NCI-H2029 treated with DMSO at 0.1 percent for 48 hours (cell line): ENCODE measurements around the gene TNRC6C.
"Not testable (repeated sequence)": the region's sequence is repeated elsewhere in the genome, so short reads cannot be mapped to it uniquely, and the experiment has no call there.

Experiments used
- DNase-seq: peaks from one replicate; lab custom pipeline; 2025; lab: John Stamatoyannopoulos, UW

Gene TNRC6C

GRCh38 chr17:77963441-77963840 is 4.9 kb downstream of the TNRC6C start:
- DNase-seq: peak; percentile 7

DNA sequence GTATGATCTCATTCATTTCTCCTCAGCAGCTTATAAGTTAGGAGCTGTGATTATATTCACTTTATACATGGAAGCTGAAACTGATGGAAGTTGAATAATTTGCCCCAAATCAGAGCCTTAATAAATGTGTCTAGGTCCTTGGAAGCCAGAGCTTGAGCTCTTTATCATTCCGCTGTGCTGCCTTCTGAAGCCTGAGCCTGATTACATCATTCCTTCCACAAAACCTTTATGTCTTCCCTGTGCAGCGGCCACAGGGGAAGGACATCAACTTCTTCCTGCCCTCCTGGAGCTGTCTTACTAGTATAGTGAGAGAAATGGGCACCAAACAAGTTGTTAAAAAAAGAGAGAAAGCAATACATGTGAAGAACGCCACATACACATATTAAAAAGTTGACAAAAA is 6.8 kb downstream of the TNRC6C start:
- DNase-seq: no peak

GRCh38 chr17:77966476-77966875 is 8.0 kb downstream of the TNRC6C start:
- no peak for DNase-seq

GRCh38 chr17:77968788-77969187 is 10.3 kb downstream of the TNRC6C start:
- DNase-seq: no peak

DNA sequence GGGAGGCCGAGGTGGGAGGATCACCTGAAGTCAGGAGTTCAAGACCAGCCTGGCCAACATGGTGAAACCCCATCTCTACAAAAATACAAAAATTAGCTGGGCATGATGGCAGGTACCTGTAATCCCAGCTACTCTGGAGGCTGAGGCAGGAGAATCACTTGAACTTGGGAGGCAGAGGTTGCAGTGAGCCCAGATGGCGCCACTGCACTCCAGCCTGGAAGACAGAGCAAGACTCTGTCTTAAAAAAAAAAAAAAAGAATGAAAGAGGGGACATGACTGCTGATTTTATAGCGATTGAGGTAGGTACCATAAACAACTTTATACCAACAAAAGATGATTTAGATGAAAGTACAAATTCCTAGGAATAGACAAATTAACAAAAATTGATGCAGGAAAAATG is 13.8 kb downstream of the TNRC6C start:
- DNase-seq: not testable (repeated sequence)

DNA sequence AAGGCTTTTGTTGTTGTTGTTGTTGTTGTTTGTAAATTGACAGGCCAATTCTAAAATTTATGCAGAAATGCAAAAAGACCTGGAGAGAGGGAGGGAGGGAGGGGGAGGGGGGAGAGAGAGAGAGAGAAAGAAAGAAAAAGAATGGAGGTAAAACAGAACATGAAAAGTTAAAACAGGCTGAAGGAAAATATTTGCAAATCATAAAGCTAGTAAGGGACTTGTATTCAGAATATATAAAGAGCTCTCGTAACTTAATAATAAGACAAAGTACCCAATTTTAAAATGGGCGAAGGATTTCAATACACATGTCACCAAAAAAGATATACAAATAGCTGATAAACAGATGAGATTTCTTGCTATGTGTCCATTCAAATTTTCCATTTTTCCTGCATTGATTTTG is 15.4 kb downstream of the TNRC6C start:
- no peak for DNase-seq

DNA sequence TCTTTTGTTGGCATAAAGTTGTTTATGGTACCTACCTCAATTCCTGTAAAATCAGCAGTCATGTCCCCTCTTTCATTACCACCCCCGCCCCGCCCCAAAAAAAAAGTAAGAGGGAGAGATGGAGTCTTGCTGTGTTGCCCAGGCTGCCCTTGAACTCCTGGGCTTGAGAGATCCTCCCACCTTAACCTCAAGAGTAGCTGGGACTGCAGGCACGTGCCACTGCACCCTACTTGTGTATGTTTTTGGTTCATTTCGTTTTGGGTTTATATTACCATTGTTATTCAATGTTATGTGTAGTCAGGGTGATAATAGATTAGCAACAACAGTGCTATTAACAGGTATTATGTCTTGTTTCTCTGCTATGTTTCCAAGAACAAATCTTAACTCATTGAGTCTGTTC is 15.9 kb downstream of the TNRC6C start:
- no peak for DNase-seq

DNA sequence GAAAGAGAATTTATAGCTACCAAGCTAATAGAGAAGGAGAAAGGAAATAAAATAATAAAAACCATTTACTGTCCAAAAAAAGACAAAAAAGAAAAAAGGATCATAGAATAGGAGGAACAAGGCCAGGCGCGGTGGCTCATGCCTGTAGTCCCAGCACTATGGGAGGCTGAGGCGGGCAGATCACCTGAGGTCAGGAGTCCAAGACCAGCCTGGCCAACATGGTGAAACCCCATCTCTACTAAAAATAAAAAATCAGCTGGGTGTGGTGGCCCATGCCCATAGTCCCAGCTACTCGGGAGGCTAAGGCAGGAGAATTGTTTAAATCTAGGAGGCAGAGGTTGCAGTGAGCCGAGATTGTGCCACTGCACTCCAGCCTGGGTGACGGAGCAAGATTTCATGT is 23.9 kb downstream of the TNRC6C start:
- not testable (repeated sequence) for DNase-seq

DNA sequence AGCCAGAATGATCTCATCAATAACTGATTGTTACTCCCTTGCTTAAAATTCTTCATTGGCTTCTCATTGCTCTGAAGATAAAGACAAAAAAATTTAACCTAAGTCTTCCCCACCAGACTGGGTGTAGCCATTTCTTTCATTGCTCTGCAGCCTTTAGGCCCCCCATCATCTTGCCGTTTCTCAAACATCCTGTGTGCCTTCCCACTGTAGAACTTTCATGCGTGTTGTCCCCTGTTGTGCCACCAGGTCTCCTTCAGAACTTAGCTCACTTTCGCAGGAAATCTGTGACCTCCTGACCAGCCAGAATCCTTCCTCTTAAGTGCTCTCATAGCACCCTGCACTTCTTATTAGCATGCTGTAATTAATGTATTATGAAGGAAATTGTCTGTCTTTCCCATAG is 31.8 kb downstream of the TNRC6C start:
- DNase-seq: no peak

DNA sequence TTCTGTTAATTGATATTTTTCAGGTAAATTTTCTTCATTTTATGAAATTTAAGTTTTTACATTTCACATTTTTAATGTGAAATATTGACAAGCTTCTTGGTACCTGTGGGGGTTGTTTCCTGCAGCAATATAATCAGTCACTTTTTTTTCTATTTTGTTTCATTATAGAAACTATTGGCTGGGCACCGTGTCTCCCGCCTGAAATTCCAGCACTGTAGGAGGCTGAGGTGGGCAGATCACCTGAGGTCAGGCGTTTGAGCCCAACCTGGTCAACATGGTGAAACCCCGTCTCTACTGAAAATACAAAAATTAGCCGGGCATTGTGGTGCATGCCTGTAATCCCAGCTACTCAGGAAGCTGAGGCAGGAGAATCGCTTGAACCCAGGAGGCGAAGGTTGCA is 35.2 kb downstream of the TNRC6C start:
- not testable (repeated sequence) for DNase-seq

- no peak for DNase-seq
Observed at GRCh38 chr17:77995146-77995852, 36.8 kb downstream of the TNRC6C start.

- no peak for DNase-seq
Observed at GRCh38 chr17:77996256-77996655, 37.8 kb downstream of the TNRC6C start.

DNA sequence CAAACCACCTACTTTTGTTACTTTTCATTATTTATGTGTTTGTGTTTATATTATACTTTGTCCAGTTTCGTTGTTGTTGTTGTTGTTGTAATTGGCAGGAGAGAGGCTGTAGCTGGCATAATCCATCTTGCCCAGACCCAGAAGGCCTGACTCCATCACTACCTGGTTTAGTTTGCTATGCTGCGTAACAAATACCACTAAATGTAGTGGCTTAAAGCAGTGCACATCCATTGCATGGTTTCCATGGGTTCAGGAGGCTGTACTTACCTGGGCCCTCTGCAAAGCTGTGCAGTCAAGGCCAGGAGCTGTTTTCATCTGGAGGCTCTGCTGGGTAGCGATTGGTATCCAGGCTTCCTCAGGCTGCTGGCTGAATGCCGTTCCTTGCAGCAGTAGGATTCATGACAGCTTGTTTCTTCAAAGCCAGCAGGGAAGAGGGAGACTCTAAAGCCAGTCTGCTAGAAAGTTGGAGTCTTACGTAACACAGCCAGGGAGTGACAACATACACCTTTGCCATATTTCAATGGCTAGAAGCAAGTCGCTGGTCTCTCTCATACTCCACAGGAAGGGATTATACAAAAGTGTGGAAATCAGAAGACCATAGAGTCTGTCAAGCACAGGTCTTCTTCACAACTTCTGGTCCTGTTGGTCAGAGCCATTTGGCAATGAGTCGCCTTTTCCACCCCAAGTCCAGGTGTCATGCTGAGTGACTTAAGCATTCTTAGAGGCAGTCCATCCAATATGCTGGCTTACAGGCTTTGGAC is 41.1 kb downstream of the TNRC6C start:
- no peak for DNase-seq

- DNase-seq: no peak
Observed at GRCh38 chr17:78000341-78000740, 41.8 kb downstream of the TNRC6C start.

GRCh38 chr17:78001182-78001581 is 42.7 kb downstream of the TNRC6C start:
- DNase-seq: no peak

DNA sequence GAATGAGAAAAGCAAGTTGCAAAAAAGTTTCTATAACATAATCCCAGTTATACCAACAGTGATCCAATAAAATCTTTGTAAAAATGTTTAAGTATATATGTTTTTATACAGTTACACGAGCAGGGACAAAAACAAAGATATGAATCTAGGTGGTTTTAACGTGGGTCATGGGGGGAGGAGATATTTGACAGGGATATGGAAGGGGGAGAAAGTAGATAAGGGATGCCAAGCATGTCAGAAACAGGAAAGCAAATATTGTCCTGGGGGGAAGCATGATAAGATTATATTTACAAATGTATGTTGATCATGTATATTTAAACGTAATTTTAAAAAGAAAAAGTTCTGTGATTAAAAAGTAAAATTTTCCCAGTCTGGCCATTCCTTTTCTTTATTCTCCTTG is 43.1 kb downstream of the TNRC6C start:
- DNase-seq: no peak

DNA sequence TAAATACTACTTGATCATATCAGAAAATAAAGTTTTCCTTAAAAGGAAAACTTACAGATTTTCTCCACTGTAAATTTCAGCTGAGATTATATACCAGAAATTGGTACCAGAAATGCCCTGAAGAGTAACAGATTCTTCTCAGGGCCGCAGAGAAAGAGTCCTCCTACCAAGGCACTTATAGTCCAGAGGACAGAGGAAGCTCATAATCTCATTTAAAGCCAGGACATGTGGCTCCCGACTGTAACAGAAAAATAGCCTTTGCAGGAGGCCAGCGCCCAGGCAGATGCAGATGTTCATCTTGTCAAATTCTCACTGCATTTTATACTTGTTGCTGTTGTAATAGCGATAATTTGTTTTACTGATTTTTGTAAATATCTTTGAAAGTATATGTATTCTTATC is 43.7 kb downstream of the TNRC6C start:
- no peak for DNase-seq

DNA sequence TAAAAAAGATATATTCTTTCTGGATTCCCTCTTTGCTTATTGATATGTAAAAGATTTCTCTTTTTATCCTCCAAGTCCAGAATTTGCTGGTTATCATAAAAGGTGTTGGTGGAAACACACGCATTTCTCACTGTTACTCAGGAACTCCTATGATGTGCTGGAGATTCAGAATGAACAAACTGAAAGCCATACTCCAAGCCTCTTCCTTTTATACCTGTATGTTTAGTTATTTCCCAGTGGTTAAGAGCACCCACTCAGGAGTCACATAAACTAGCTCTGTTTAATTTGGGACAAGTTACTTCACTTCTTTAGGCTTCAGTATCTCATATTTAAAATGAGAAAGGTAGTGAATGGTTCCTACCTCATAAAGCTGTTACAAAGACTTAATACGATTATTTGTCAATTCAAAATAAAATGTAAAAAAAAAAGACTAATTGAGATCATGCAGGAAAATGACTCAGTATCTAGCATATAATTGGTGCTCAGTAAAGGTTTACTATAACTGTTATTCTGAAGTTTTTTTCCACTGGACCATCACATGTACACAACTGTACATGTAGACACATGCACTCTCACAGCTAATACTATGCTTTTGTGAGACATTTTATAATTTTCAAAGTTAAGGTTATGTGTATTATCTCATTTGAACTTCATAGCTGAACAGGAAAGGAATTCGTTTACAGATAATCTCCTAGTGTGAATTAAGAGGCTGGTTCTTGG is 47.1 kb downstream of the TNRC6C start:
- no peak for DNase-seq

- no peak for DNase-seq
Observed at GRCh38 chr17:78006338-78006737, 47.8 kb downstream of the TNRC6C start.

DNA sequence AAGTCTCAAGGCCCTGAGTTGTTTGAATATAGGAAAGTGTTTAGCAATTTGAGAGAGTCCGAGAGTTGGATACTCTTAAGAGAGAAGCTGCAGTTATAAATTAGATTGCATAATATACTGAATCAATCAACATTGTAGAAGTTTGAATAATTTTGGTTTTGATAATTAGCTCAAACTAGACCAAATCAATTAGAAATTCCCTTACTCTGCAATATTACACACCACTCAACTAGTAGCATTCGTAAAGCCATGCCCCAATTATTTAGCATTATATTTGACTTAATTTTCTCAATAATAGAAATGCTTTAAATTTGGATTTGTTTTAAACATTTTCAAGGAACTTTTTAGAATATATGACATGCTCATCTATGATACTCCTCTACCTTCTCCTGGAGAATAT is 49.1 kb downstream of the TNRC6C start:
- DNase-seq: no peak

DNA sequence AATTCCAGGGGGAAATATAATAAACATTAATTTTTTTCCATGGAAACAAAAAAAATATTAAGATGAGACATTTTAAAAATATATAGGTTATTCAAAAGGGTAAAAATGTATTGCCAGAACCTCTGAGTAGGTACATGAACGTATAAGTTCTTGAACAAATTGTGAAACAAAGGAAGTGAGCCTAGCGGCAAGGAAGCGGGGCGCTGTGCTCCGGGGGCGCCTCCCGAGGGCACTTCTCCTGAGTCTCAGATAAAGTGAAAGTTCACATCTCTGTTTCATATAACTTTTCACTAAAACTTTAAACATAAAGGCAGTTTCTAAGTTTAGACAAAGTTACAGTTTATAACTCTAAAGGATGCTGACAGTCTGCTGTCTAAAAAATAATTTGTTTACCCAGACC is 52.3 kb downstream of the TNRC6C start:
- no peak for DNase-seq

DNA sequence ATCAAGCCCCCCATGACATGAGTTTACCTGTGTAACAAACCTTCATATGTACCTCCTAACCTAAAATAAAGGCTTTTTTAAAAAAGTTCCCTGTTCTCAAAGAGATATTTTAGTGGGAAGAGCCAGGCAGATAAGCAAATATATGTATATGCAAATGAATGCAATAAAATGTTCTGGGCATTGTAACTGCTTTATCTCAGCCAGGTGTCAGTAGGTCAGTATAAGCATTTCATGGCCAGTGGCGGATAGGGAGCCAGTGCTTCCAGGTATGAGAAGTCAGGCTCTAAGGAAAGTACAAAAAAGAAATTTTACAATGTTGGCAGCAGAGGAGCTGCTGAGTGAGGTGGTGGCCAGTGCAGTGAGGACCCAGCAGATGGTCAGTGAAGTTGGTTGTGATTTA is 53.9 kb downstream of the TNRC6C start:
- DNase-seq: no peak
